ENCODE data around the gene TOMM22.

The TOMM22 gene

GRCh38 chr22:38696606-38697424, 15.1 kb downstream of the TOMM22 start:
- no peak for DNase-seq

DNA sequence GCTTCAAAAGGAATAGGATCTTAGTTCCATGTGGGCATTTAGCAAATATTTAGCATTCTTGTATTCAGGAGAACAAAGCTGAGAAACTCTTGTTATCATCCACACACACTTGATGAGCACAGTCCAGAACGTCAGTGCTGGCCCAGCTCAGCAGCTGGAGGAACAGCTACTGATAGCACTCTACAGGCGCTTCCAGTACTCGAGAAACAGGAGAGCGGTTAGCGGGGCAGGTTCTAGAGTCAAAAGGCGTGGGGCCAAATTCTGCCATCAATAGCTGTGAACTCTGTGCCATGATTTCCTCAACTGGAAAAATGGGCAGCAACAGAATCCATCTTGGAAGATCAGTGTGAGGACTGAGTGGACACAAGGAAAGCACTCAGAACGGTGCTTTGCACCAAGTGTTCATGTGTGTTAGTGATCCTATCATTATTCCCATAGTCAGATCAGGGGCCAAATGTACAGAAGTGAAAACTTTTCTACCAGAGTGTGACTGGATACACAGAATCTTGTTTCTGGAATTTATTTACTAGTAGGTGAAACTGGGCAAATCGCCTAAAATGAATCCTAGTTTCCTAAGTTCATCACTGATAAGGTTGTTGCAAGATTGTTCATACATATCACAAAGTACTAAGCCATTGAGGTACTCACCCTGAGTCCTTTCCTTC, 15.8 kb downstream of the TOMM22 start:
- no peak for DNase-seq

DNA sequence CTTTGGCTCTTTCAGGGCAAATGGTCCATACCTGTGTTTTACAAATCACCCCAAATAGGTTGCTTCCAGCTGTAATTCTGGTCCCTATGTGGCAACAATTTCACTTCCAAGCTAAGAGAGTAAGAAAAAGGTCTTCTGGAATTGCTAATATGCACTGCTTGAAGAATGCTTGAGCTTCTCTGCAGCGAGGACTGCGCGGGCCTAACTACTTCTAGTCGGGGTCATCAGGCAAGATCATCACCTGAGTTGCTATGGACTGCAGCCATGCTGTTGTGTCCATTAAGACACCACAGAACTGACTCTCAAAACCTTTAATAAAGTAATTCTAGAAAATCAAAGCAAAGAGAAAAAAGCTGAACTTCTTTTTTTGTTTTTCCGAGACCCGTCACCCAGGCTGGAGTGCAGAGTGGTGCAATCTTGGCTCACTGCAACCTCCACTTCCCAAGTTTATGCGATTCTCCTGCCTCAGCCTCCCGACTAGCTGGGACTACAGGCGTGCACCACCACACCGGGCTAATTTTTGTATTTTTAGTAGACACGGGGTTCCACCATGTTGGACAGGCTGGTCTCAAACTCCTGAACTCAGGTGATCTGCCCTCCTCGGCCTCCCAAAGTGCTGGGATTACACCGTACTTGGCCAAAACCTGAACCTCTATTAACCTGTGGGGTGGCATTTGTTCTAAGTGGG, 16.8 kb downstream of the TOMM22 start:
- no peak for DNase-seq

DNA sequence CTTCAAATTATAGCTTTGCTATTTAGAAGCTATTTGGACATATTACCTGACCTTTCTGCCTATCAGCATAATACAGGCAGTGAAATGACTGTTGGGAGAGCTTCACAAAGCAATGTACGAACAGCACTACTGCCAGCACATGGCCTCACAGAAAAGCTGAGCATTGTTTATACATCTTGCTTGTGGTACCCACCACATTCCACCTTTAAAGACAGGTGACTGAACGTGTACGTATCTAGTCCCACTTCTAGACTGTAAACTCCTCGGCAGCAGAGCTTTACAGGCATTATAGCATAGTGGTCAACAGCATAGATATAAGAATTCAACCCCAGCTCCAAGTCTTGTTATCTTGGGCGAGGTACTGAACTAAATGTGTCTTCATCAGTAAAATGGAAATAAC, 17.4 kb downstream of the TOMM22 start:
- DNase-seq = no peak

DNA sequence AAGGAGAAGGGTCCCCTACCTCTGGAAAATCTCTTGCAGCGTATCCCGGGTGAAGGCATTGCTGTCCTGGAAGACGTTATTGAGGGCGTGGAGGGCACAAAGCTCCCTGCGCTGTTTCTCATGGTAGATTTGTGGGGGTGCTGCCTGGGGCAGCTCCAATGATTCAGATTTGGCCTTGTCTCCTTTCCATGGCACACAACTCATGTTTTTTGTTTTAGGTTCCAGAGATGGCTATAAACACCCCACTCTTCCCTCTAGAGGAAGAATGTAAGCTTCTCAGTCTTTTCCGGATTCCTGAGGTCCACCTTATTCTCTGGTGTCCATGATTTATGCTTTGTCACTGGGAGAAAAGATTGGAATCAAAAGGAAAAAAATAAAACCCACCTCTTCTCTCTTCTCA, 18.0 kb downstream of the TOMM22 start:
- peak in 1 of 2 experiments; percentile 22 for DNase-seq

- peak in 1 of 2 experiments; percentile 46 for DNase-seq
These were observed 18.6 kb downstream of the TOMM22 start for GRCh38 chr22:38700270-38700788.

- peak; percentile 69 to 92 for DNase-seq
These were observed 19.3 kb downstream of the TOMM22 start, which contains the start of gene JOSD1 for GRCh38 chr22:38700789-38701628. Gene JOSD1, minus strand, starts transcription at chr22:38700943. Its CDS starts 956 bp downstream, at chr22:38699987.

DNA sequence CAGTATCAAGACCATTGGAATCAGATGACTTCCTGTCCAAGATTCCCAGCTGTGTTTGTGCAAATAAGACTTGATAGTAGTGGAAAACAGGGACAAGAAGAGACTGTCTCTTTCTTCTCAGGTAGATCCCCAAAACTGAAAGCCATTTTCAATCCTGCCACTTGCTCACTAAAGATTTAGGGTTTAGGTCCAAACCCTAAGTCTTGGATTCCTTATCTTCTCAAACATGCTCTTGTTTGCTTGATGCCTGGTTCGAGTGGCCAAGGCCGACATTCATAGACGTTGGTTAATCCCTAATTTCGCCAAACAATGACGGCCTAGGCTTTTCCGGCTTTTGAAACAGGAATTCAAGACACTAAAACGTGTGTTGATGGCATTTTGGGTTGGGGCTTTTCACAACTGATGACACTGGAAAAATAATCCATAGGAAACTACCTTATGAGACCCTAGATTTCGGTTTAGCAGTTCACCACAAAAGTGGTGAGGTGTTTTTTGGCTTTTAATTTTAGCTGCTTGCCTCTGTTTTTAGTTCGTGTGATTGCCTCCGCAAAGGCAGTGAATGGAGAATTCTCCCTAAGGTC, 23.0 kb downstream of the TOMM22 start:
- peak in 1 of 2 experiments; percentile 35 for DNase-seq

DNA sequence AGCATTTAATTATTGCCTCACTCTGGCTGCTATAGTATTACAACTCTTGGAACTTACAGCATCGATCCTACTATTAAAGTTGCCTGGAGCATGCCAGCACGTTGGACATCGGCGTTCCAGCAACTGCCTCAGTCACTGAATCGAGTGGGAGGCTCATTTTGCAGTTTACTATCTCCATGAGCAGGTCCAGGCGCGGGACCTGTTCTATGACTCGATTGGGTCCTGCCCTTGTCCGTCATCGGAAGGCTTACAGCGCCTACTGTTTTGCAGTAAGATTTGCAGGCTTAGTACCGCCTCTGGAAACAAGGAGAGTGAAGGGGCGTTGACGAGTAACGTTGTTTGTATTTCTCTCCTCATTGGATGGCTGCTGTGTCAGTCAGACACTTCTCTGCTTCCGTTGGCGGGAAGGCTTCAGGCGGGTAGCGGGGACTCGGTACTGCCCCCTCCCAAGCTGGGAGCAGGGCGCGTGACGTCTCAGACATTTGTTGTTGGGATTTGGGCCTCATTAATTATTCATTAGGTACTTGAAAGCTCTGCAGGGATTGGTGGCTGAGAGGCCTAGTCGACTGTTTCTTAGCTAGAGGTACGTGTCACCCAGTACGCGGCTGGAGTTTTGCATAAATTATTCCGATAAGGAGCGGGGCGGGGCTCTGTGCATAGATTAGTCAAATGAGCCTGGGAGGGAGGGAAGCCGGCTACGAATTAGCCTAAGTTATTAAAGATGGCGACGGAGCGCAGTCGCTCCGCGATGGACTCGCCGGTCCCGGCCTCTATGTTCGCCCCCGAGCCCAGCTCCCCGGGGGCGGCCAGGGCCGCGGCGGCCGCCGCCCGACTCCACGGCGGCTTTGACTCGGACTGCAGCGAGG, 23.7 kb downstream of the TOMM22 start, which contains the start of gene GTPBP1:
GTPBP1 (plus strand) TSS at position 710 of the 866 bp plus-strand sequence; CDS start at position 722, 12 bp downstream.
- DNase-seq = peak; percentile 100

DNA sequence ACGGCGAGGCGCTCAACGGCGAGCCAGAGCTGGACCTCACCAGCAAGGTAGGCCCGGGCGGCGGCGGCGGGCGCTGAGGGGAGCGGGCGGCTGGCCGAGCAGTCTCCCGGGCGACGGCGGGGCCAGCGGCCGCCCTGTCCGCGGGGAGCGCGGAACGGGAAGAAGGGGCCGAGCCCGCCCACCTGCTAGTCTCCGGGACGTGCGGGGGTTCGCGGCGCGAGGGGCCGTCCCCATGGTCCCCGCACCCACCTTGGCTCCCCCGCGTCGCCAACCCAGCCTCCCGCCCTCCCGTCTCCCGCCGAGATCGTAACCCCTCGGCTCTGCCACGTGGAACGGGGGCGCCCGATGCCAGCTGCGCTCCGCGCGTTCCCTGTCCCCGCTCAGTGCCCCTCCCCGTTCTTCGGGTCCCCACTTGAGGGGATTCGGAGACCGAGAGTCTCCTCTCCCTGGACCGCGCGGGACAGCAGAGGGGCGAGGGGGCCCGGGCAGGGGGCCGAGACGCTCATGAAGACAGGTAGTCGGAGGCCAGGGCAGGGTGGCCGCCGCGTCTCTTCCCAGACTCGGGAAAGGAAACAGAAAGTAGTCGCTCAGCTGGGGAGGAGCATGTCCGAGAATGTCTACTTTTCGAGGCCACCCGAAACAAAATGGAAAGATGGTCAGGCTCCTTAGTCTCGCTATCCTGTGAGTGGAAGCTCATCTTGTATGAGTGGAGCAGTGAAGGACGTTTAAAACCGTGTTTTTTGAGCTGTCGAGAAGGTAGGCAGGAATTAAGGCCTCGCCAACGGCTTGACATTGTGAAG, 24.5 kb downstream of the TOMM22 start:
- DNase-seq = peak in 1 of 2 experiments; percentile 49

GRCh38 chr22:38706901-38707195, 25.1 kb downstream of the TOMM22 start:
- DNase-seq = no peak

GRCh38 chr22:38707346-38707745, 25.6 kb downstream of the TOMM22 start:
- DNase-seq = no peak

DNA sequence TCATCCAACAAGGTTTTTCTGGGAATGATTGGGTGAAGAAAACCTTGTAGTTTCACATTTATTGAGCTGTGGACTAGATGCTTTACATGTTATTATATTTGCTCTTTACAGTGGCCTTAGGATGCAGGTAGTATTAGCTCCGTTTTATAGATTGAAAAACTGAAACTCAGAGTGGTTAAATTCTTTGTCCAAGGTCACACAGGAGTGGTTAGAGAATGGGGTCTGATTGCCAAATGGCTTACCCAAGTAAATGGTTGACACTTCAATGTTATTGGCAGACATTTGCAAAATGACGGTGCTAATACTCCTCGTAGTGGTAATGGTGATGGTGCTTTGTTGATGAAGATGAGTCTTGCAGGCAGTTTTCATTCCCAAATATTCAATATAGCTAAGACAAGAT, 26.2 kb downstream of the TOMM22 start:
- DNase-seq = no peak

- DNase-seq = no peak
These were observed 27.5 kb downstream of the TOMM22 start for GRCh38 chr22:38709306-38709705.

DNA sequence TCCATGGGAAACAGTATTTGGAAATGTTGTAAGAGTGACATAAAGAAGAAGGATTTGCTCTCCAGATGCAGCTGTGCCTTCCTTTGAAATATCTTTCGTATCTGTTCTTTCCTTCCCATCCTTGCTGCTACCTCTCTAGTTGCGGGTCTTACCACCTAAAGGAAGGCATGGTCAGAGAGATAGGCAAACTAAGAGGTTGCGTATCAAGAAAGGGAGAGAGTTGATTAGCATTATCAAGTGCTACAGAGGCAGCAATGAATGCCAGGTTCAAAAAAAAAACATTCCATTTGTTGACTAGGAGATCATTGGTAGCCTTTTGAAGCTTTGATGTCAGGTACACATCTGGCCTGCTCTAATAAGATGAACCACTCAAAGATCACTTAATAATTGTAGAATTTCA, 28.6 kb downstream of the TOMM22 start:
- DNase-seq = no peak

GRCh38 chr22:38710866-38711265, 29.1 kb downstream of the TOMM22 start:
- DNase-seq = no peak

DNA sequence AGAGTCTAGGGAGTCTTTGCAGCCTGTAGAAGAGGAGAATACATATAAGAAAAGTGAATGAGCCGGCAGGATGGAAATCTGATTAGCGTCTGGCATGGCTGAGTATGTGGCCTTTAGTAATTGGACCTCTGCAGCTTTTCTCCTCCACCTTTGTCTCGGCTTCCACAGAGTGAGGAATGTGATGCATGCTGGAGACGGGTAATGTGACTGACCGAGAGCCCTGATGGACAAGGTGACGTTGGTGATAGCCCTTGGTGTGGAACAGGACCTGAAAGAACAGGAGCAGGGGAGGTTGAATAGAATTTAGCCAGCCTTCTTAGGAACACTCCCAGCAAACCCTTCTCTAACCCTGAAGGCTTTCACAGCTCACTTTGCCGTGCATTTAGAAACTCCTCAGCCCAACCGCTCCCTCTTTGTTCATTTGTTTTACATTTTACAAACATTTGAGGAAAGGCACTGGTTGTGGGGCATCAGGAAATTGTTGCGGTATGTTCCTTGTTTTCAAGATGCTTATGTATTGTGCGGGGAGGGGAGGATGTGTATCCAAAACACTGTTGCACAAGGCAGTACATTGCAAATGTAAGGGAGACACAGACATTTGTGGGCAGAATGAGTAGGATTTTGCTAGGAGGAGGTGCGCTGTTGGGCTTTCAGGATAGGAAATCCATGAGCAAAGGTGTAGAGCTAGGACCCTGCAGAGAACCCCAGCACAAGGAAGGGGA, 30.9 kb downstream of the TOMM22 start:
- DNase-seq = no peak

DNA sequence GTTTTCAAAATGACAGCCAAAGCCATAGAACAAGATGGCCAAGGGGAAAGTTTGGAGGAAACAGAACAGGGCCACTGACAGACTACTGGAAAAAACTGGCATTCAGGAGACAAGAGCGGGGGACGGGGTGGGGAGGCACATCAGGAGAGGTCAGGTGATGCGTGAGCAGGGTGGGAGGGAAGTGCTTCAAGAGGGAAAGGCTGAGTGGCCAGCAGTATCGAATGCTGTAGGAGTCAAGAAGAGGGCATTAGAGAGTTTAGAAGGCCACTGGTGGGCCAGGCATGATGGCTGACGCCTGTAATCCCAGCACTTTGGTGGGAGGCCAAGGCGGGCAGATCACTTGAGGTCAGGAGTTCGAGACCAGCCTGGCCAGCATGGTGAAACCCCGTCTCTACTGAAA, 32.2 kb downstream of the TOMM22 start:
- no peak for DNase-seq

- no peak for DNase-seq
These were observed 33.5 kb downstream of the TOMM22 start for GRCh38 chr22:38715176-38715764.
